BJ (cell line): ENCODE results near the gene COL9A3. TPM values are rescaled to one million over a fixed set of nuclear protein-coding genes. Genes with fewer than 3 reads are reported as not detected.

Source experiments
- CTCF ChIA-PET: fragments of 350-600 bp; formaldehyde crosslinking; extraction: SDS; loops from one replicate; lab custom pipeline; 2021; ENCODE audit warnings: antibody characterized with exemption, inconsistent platforms; lab: Yijun Ruan, JAX
- POLR2A ChIA-PET: fragments of 300-600 bp; sonication (Branson Sonifier 250); formaldehyde crosslinking; extraction: SDS; loops from one replicate; lab custom pipeline; 2021; ENCODE audit warnings: antibody characterized with exemption; lab: Charles Lee
- DNase-seq: peaks from one replicate; pipeline ENCODE4 v3.0.0-alpha.2; 2011; ENCODE audit warnings: low read depth
- H3K27me3 ChIP-seq: 2 replicates; pipeline ENCODE4 v1.6.0; 2011; ENCODE audit warnings: low read length; ENCODE audit not compliant: control insufficient read depth, insufficient read depth
- H3K36me3 ChIP-seq: 2 replicates; pipeline ENCODE4 v1.5.1; 2011; ENCODE audit warnings: low read length; ENCODE audit not compliant: control insufficient read depth, insufficient read depth
- H3K4me3 ChIP-seq: 2 replicates; pipeline ENCODE4 v1.5.1; 2011; ENCODE audit warnings: low read depth, mild to moderate bottlenecking, control low read depth, low read length
- CTCF ChIP-seq: IDR thresholded peaks from 2 replicates; pipeline ENCODE4 v1.5.1; 2011; ENCODE audit warnings: low read depth, mild to moderate bottlenecking, control low read depth, inconsistent platforms, low read length, moderate library complexity; ENCODE audit not compliant: insufficient read depth
- polyA plus RNA-seq: library from polyadenylated mRNA; depleted of rRNA; stranded (reverse); fragments of >200 nt; gene quantifications from 2 replicates; pipeline ENCODE4 v1.2.3, GENCODE V29; 2011

COL9A3 gene
- polyA plus RNA-seq, 1 experiment: 0.21 TPM

DNA sequence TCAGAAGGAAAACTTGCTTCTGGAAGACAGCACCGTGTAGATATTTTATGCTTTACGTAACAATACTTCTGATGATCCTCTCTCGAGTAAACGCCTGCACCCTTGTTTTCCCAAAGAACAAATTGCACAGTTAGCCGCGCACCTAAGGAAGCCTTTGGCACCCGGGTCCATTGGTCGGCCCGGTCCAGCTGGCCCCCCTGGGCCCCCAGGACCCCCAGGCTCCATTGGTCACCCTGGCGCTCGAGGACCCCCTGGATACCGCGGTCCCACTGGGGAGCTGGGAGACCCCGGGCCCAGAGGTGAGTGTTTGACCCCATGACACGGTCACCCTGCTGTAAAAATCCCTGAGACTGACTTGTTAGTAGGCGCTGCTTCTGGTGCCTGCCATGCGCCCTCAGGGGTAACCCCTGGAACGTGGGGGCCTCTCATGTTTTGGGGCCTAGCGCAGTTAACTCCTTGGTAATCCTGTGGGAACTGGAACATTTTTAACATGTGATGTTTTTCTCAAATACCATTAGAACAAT is 20.2 kb downstream of the COL9A3 start:
- POLR2A ChIA-PET: no interaction called here
- Histone ChIP-seq H3K27me3 (peaks cover 3% of the 10 kb centered on the region; the same call in 1 of the 2 replicates), H3K36me3 (no peaks in the 10 kb centered on the region), H3K4me3 (no peak overlapping the region)
- no peak for DNase-seq
- TF ChIP-seq CTCF: no peak
- CTCF ChIA-PET: interaction anchor here (0.6 kb wide), 1 partner anchor 10 kb away, joined by 3 read pairs; no protein-coding TSS in a partner anchor

- POLR2A ChIA-PET: no interaction called here
- H3K4me3 ChIP-seq: no peak overlapping the region
- no peaks in the 10 kb centered on the region for H3K36me3 ChIP-seq
- H3K27me3 ChIP-seq: peaks cover 3% of the 10 kb centered on the region; the same call in 1 of the 2 replicates
- no peak for DNase-seq
- CTCF ChIA-PET: interaction anchor here (1.1 kb wide), 1 partner anchor 11 kb away, joined by 3 read pairs; no protein-coding TSS in a partner anchor
- no peak for TF ChIP-seq CTCF
These were observed 20.9 kb downstream of the COL9A3 start for GRCh38 chr20:62837790-62838127.

DNA sequence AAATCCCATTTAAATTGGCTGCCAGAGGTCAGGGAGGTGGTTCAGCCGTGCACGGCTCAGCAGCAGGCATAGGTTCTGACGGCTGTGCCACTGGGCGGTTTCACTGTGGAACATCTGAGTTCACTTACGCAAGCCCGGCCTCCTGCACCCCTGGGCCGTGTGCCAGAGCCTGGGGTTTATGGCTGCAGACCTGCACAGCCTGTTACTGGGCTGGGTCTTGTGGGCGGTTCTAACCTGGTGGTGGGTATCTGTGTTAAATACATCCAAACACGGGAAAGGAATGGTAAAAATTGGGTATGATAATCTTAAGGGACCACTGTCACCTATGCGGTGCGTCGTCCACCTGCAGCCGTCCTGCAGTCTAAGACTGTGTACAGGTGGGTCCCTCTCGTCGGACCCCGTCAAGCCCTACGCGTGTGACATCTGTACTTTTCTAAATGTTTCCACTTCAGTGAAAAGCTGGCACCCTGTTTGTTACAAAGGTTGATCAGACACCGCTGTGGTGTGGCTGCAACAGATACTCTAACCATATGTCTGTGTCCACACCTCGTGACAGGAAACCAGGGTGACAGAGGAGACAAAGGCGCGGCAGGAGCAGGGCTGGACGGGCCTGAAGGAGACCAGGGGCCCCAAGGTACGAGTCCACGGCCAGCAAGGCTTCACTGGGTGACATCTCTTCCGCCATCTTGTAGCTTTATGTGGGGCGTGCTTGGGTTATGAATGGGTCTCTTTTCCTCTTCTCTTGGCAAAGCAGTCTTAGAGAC is 21.5 kb downstream of the COL9A3 start:
- TF ChIP-seq CTCF: no peak
- Histone ChIP-seq H3K27me3 (peaks cover 3% of the 10 kb centered on the region; the same call in 1 of the 2 replicates), H3K36me3 (no peaks in the 10 kb centered on the region), H3K4me3 (no peak overlapping the region)
- POLR2A ChIA-PET: no interaction called here
- CTCF ChIA-PET: interaction anchor here (0.8 to 1.1 kb wide), 2 partner anchors 9 to 10 kb away, joined by 3 read pairs; no protein-coding TSS in a partner anchor
- no peak for DNase-seq

- no peak for DNase-seq
- ChIA-PET POLR2A (no interaction called here), CTCF (interaction anchor here (0.6 to 0.8 kb wide), 2 partner anchors 8 to 218 kb away, joined by 3 to 4 read pairs; no protein-coding TSS in a partner anchor)
- no peaks in the 10 kb centered on the region for H3K36me3 ChIP-seq
- no peak for TF ChIP-seq CTCF
- H3K4me3 ChIP-seq: no peak overlapping the region
- peaks cover 3% of the 10 kb centered on the region; the same call in 1 of the 2 replicates for H3K27me3 ChIP-seq
These were observed 22.4 kb downstream of the COL9A3 start for GRCh38 chr20:62839261-62839660.

DNA sequence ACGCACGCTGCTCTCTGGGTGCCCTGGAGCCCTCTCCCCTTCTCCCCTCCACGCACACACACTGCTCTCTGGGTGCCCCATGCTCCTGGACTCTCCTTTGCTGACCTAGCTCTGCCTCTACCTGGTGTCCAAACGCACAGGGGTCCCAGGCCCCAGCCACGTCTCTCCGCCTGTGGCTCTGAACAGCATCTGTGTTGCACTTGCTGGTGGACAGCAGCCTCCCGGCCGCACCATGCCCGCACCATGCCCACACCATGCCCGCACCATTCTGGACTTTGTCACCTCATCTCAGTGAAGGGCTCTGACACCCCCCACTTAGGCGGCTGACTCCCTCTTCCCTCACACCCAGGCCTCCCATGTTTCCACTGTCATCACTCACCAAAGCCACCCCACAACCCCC is 23.0 kb downstream of the COL9A3 start:
- no peak for DNase-seq
- ChIA-PET CTCF (no interaction called here), POLR2A (no interaction called here)
- Histone ChIP-seq H3K4me3 (no peak overlapping the region), H3K27me3 (peaks cover 3% of the 10 kb centered on the region; the same call in 1 of the 2 replicates), H3K36me3 (no peaks in the 10 kb centered on the region)
- no peak for TF ChIP-seq CTCF
